ENCODE measurements around the gene BTBD19.

DNA sequence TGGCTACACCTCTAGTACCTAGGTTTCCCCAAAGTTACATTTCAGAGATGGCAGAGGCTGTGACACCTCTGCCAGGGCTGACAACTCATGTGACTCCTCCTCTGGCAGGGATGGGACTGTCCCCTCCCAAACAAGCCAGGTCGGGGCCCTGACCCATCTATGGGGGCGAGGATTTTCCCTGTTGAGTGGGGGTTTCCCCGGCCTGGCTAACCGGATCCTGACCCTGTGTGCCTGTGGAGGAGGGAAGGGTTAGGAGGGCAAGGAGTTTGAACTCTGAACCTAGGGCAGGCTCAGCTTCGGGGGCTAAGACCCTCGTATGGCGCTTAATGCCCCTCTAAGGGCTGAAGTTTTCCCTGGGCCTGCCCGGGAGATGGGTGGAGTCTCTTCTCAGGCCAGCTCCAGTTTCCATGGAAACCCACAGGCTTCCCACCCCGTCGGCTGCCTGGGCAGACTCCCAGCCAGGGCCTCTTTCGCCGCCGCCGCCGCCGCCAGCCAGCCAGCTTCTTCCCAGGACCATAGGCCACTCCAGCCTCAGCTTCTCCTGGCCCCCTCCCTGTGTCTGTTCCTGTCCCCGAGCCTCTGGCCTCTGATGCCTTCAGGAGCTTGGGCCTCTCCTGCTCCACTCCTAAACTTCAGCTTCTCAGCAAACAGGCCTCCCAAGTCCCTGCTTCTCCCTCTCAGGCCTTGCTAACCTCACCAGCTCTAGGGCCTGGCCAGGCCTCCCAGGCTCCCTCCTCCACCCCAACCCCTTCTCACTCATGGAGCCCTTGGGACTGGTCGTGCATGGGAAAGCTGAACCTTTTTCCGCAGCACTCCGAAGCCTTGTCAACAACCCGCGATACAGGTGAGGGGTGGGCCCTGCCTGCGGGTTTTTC, at the start of gene BTBD19:
- no peak for TF ChIP-seq CTCF (IDR thresholded peaks at IDR 0.05)
- peak in 1 of 2 donors; percentile 51 for TF ChIP-seq POLR2A (IDR thresholded peaks at IDR 0.05)
